NB4 (cell line): ENCODE results near the gene ZDHHC3.

ENCODE experiments used
- DNase-seq: peaks from one replicate; pipeline ENCODE4 v3.0.0; 2010; ENCODE audit warnings: low read depth
- H3K4me3 ChIP-seq: one replicate; pipeline ENCODE4 v1.5.1; 2011; ENCODE audit warnings: mild to moderate bottlenecking, low read depth, low read length, moderate library complexity
- MYC ChIP-seq: IDR thresholded peaks from 2 replicates; pipeline ENCODE4 v1.6.1; 2011; ENCODE audit warnings: low read depth, low read length
- POLR2A ChIP-seq: IDR thresholded peaks from 2 replicates; pipeline ENCODE4 v1.6.1; 2011; ENCODE audit warnings: mild to moderate bottlenecking; ENCODE audit not compliant: insufficient read length; ENCODE audit errors: extremely low read depth
- TF ChIP-seq, protein P1 (sequence below): IDR thresholded peaks from one replicate; pipeline ENCODE4 v1.5.1; 2012; ENCODE audit warnings: low read depth, low read length
- TF ChIP-seq, protein P2 (sequence below): IDR thresholded peaks from 2 replicates; pipeline ENCODE4 v1.6.1; 2011; ENCODE audit warnings: low read depth, low read length

ZDHHC3 gene

DNA sequence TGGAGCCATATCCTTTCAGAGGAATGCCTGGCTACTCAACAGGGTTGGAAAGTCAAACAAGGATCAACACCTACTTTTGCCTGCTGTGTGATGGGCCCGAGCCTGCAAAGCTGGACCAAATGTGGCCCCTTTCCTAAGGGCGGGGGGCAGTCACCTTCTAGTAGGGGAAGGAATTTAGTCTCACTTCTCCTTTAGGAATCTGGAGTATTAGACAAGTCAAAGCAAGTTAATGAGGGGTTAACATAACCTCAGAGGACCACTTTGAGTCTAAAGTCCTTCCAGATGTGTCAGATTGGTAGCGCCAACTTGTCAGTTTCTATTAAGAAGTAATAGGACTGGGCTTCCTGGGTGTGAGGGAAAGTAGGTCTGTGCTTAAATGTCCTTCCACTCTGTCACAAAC, 6.8 kb upstream of the ZDHHC3 start:
- H3K4me3 ChIP-seq, result no peak overlapping the region
- TF ChIP-seq POLR2A (no peak), MYC (no peak)
- TF ChIP-seq, protein P1, sequence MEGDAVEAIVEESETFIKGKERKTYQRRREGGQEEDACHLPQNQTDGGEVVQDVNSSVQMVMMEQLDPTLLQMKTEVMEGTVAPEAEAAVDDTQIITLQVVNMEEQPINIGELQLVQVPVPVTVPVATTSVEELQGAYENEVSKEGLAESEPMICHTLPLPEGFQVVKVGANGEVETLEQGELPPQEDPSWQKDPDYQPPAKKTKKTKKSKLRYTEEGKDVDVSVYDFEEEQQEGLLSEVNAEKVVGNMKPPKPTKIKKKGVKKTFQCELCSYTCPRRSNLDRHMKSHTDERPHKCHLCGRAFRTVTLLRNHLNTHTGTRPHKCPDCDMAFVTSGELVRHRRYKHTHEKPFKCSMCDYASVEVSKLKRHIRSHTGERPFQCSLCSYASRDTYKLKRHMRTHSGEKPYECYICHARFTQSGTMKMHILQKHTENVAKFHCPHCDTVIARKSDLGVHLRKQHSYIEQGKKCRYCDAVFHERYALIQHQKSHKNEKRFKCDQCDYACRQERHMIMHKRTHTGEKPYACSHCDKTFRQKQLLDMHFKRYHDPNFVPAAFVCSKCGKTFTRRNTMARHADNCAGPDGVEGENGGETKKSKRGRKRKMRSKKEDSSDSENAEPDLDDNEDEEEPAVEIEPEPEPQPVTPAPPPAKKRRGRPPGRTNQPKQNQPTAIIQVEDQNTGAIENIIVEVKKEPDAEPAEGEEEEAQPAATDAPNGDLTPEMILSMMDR, result no peak
- TF ChIP-seq, protein P2, sequence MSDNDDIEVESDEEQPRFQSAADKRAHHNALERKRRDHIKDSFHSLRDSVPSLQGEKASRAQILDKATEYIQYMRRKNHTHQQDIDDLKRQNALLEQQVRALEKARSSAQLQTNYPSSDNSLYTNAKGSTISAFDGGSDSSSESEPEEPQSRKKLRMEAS, result no peak
- no peak for DNase-seq

DNA sequence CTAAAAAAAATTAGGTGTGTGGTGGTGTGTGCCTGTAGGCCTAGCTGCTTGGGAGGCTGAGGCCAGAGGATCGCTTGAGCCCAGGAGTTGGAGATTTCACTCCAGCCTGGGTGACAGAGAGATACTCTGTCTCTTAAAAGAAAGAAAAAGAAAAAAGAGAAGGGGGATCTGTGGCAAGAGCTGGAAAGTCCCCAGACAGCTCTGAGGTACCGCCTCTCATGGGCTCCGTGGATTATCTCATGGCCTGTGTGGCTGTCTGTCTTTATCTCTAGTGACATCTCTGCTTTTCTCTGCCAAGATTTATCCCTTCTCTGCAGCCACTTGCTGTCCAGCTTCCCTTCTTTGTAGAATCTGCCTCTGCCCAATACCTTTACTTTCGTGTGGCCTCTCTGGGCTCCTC, 5.8 kb upstream of the ZDHHC3 start:
- no peak for DNase-seq
- no peak overlapping the region for H3K4me3 ChIP-seq
- TF ChIP-seq, protein P1, result no peak
- TF ChIP-seq POLR2A, result no peak

DNA sequence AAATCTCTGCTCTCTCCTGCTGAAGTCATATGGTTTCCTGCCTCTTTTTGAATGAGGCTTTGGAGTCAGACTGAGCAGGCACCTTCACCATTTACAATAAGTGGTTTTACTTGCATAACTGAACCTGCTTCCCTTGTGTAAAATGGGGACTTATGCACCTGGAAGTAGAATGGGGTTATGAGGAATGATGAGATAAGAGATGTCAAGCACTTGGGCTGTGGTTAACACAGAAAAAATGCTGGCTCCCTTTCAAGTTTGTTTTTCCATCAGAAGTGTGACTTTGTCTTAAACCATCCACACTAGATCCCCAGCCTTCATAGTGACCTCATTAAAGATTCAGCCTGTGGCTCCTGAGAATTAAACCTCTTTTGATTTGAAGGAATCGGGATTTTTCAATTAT, 5.2 kb upstream of the ZDHHC3 start:
- DNase-seq, result no peak
- TF ChIP-seq, protein P1, result no peak
- TF ChIP-seq, protein P2, result no peak
- no peak for TF ChIP-seq MYC
- TF ChIP-seq POLR2A, result no peak
- no peak overlapping the region for H3K4me3 ChIP-seq

DNA sequence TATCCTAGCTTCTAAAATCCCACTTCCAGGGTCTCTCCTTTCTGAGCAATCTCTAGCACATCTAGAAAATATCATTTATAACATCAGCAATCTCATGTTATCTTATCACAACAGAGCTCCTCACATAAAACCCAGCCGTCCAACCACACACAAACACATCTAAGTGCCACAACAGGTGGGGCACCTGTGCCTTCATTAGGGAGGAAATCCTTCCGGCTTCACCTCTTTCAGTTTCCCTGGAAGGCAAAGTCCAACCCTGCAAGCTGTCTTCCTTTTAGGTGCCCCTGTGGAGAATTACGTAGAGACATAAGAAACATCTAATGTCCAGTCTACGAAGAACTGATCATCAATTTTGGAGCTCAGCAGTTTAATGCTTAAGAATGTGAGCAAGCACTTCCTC, 1.6 kb downstream of the ZDHHC3 start:
- H3K4me3 ChIP-seq, result peak overlapping the region; percentile 89
- TF ChIP-seq POLR2A (no peak), MYC (no peak)
- TF ChIP-seq, protein P1, result no peak
- TF ChIP-seq, protein P2, result no peak

DNA sequence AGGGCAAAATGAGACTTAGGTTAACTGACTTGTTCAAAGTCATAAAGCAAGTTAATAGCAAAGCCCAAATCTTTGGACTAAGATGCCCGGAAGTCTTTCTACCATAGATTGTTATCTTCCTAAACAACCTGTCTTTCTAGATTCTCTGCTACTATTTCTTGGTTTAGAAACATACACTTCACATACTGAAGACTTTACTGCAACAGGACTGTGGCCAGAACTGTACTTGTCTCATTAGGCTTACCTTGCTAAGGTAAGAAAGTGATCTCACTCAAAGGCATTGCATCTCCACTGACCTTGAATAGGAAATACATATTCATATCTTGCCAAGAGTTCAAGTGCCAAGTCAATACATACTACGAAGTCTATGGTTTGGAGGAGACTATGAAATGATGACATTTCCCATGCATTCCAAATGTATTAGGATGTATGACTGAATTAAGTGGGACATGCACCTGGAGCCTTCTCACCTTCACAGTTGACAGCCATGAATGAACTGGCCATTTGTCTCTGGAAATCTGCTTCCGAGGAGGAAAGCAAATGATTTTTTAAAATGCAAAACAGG, 5.0 kb downstream of the ZDHHC3 start:
- H3K4me3 ChIP-seq, result no peak overlapping the region
- TF ChIP-seq MYC, result no peak
- no peak for TF ChIP-seq POLR2A
- TF ChIP-seq, protein P1, result no peak
- TF ChIP-seq, protein P2, result no peak
- no peak for DNase-seq

More for the DNA sequence above, 1.6 kb downstream of the ZDHHC3 start:
- no peak for DNase-seq

DNA sequence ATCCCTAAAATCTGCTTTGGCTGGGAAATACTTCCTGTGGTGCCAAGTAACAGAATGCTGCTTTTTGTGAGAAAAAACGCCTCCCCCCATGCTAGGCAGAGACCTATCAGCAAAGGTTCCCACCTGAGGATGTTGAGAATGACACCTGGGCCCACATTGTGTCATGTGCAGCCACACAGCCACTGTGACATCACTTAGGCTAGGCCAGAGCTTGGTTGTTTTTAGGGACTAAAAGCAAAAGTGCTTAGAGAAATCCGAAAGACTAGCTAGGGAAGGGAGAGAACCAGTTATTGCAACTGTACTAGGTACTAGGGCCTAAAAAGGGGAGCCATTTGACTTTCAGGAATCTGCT, 6.2 kb downstream of the ZDHHC3 start:
- no peak for DNase-seq
- TF ChIP-seq, protein P2, result no peak
- TF ChIP-seq, protein P1, result no peak
- TF ChIP-seq POLR2A (no peak), MYC (no peak)
- H3K4me3 ChIP-seq, result peak overlapping the region; percentile 13
